Panc1 (cell line): ENCODE data around the gene PACSIN1. TPM values are rescaled to one million over a fixed set of nuclear protein-coding genes. Genes with fewer than 3 reads are reported as not detected.

Source experiments
- ATAC-seq: fragments of 200-7000 bp; cut with Tn5 transposase; 2 replicates; pipeline ENCODE4 v1.9.1; 2020; ENCODE audit warnings: mild to moderate bottlenecking, moderate library complexity
- BruUV-seq: library from RNA; stranded (reverse); fragments of 400-500 nt; replicated peaks from 2 replicates; lab custom pipeline; 2021; lab: Mats Ljungman, UMichigan
- CTCF ChIA-PET: fragments of 300-600 bp; sonication (Branson Sonifier 250); formaldehyde crosslinking; loops from one replicate; lab custom pipeline; 2022; ENCODE audit warnings: antibody characterized with exemption; lab: Charles Lee
- POLR2A ChIA-PET: fragments of 300-600 bp; sonication (Branson Sonifier 250); formaldehyde crosslinking; loops from one replicate; lab custom pipeline; 2022; ENCODE audit warnings: antibody characterized with exemption; lab: Charles Lee
- DNase-seq: peaks from one replicate; pipeline ENCODE4 v3.0.0-alpha.2; 2010; ENCODE audit warnings: low read depth, low spot score
- H3K27ac ChIP-seq: 2 replicates; pipeline ENCODE4 v1.5.1; 2011; ENCODE audit warnings: mild to moderate bottlenecking, low read length, inconsistent platforms
- H3K27me3 ChIP-seq: fragments of 200-500 bp; sonication (Bioruptor generic); 2 replicates; pipeline ENCODE4 v1.6.0; 2014; ENCODE audit warnings: low read length, inconsistent platforms; ENCODE audit not compliant: control insufficient read depth, insufficient read depth
- H3K36me3 ChIP-seq: fragments of 200-500 bp; sonication (Bioruptor generic); 2 replicates; pipeline ENCODE4 v1.5.1; 2014; ENCODE audit warnings: inconsistent platforms, mild to moderate bottlenecking, low read length, moderate library complexity; ENCODE audit not compliant: control insufficient read depth, insufficient read depth
- H3K4me1 ChIP-seq: 2 replicates; pipeline ENCODE4 v1.5.1; 2011; ENCODE audit warnings: inconsistent platforms, mild to moderate bottlenecking, low read length, moderate library complexity; ENCODE audit not compliant: control insufficient read depth, insufficient read depth
- H3K4me3 ChIP-seq, 2 experiments: 2 replicates each; pipeline ENCODE4 v1.5.1; 2011 to 2012; ENCODE audit warnings: low read depth in 2 of 2, low read length in 2 of 2, mild to moderate bottlenecking in 2 of 2, inconsistent platforms in 1 of 2, moderate library complexity in 1 of 2
- H3K9me3 ChIP-seq: fragments of 200-500 bp; sonication (Bioruptor generic); 2 replicates; pipeline ENCODE4 v1.5.1; 2014; ENCODE audit warnings: low read depth, mild to moderate bottlenecking, inconsistent platforms, low read length, moderate library complexity; ENCODE audit not compliant: control insufficient read depth, insufficient read depth
- CTCF ChIP-seq: fragments of 450-650 bp; IDR thresholded peaks from 2 replicates; pipeline ENCODE4 v1.5.1; 2017; ENCODE audit warnings: mild to moderate bottlenecking
- POLR2AphosphoS5 ChIP-seq: IDR thresholded peaks from 2 replicates; pipeline ENCODE4 v1.6.1; 2012; ENCODE audit warnings: mild to moderate bottlenecking, low read depth, low read length, moderate library complexity
- REST ChIP-seq, 2 experiments: IDR thresholded peaks; 2 replicates each; pipeline ENCODE4 v1.6.1; 2011 to 2012; ENCODE audit warnings: low read depth in 2 of 2, control low read depth in 1 of 2, low read length in 1 of 2, mild to moderate bottlenecking in 1 of 2, moderate library complexity in 1 of 2; ENCODE audit not compliant: insufficient read depth in 1 of 2
- SIN3A ChIP-seq: IDR thresholded peaks from 2 replicates; pipeline ENCODE4 v1.6.1; 2012; ENCODE audit warnings: low read depth, mild to moderate bottlenecking, low read length, moderate library complexity, borderline replicate concordance; ENCODE audit not compliant: insufficient read depth
- TCF7L2 ChIP-seq: IDR thresholded peaks from 2 replicates; pipeline ENCODE4 v1.6.1; 2011; ENCODE audit warnings: mild to moderate bottlenecking, low read depth, low read length, inconsistent platforms
- in situ Hi-C: cut with HindIII; loops from 2 replicates; pipeline ENCODE4 v1.10.0; 2016; ENCODE audit warnings: low sequenced_read_pairs, low pct_unique_long_range_greater_than_20kb
- intact Hi-C: fragments of 100-400 bp; cut with micrococcal nuclease; formaldehyde crosslinking; loops from one replicate; pipeline ENCODE4 v1.10.0; 2022; ENCODE audit not compliant: unreplicated experiment
- total RNA-seq: library from RNA; stranded (reverse); gene quantifications from one replicate; pipeline ENCODE4 v1.2.1, GENCODE V29; 2021; ENCODE audit not compliant: unreplicated experiment

PACSIN1 gene
- total RNA-seq, 1 experiment from 2014 or later, result 0.18 TPM

GRCh38 chr6:34580707-34581560 is 115.1 kb downstream of the PACSIN1 start:
- TF ChIP-seq SIN3A (no peak), TCF7L2 (no peak), POLR2AphosphoS5 (no peak), REST (IDR thresholded peaks at IDR 0.05; ENCODE audit: insufficient read depth in 1 of 2, low read depth in 2 of 2, low read length in 1 of 2) (no peak), CTCF (no peak)
- ATAC-seq, result 0 out of 2 replicates have a peak, but pooled peaks have one; percentile 20

GRCh38 chr6:34581561-34581920 is 115.7 kb downstream of the PACSIN1 start:
- POLR2A ChIA-PET, result no interaction called here
- TF ChIP-seq REST (IDR thresholded peaks at IDR 0.05; ENCODE audit: insufficient read depth in 1 of 2, low read depth in 2 of 2, low read length in 1 of 2) (no peak), SIN3A (no peak)
- no peak overlapping the region for H3K4me3 ChIP-seq
- H3K9me3 ChIP-seq, result no peaks in the 10 kb centered on the region
- CTCF ChIA-PET, result no interaction called here
- no peak for ATAC-seq
- no peaks in the 10 kb centered on the region for H3K4me1 ChIP-seq
- DNase-seq, result no peak
- intact Hi-C loops (no loop called here), in situ Hi-C loops (no loop called here)
- H3K27me3 ChIP-seq, result no peaks in the 10 kb centered on the region
- BruUV-seq, result no TSS peak
- no peak overlapping the region for H3K27ac ChIP-seq
- H3K36me3 ChIP-seq, result no peaks in the 10 kb centered on the region

More at GRCh38 chr6:34580707-34581560, 115.1 kb downstream of the PACSIN1 start:
- POLR2A ChIA-PET, result interaction anchor here (1.3 kb wide), 1 partner anchor 44 kb away, joined by 3 read pairs; no protein-coding TSS in a partner anchor
- H3K4me3 ChIP-seq, result no peak overlapping the region
- in situ Hi-C loops, result no loop called here
- H3K4me1 ChIP-seq, result no peaks in the 10 kb centered on the region
- CTCF ChIA-PET, result interaction anchor here (0.6 to 1.7 kb wide), 2 partner anchors 28 to 154 kb away, joined by 3 to 8 read pairs; no protein-coding TSS in a partner anchor
- no peaks in the 10 kb centered on the region for H3K27me3 ChIP-seq
- H3K27ac ChIP-seq, result no peak overlapping the region
- H3K36me3 ChIP-seq, result no peaks in the 10 kb centered on the region
- H3K9me3 ChIP-seq, result no peaks in the 10 kb centered on the region
- intact Hi-C loops, result no loop called here
- DNase-seq, result no peak
- BruUV-seq, result no TSS peak
